H9 (cell line): ENCODE measurements around the gene KCNK16. TPM values are rescaled to one million over a fixed set of nuclear protein-coding genes. Genes with fewer than 3 reads are reported as not detected.

Experiments
- DNase-seq: peaks from one replicate; pipeline ENCODE4 v3.0.0-alpha.2; 2017
- H2AFZ ChIP-seq: one replicate; pipeline ENCODE4 v1.6.1; 2013; ENCODE audit warnings: mild to moderate bottlenecking, low read length, control low read depth, moderate library complexity
- H2AK5ac ChIP-seq: 2 replicates; pipeline ENCODE4 v1.6.1; 2013; ENCODE audit warnings: low read length, control low read depth, mixed read lengths; ENCODE audit not compliant: insufficient read length
- H2BK120ac ChIP-seq: one replicate; pipeline ENCODE4 v1.6.1; 2013; ENCODE audit warnings: low read depth, mild to moderate bottlenecking, low read length, control low read depth, inconsistent platforms; ENCODE audit not compliant: poor library complexity, severe bottlenecking
- H2BK12ac ChIP-seq: 2 replicates; pipeline ENCODE4 v1.6.1; 2013; ENCODE audit warnings: low read length, control low read depth, mixed read lengths, low read depth; ENCODE audit not compliant: insufficient read length
- H2BK15ac ChIP-seq: 2 replicates; pipeline ENCODE4 v1.6.1; 2013; ENCODE audit warnings: low read depth, low read length, control low read depth
- H2BK20ac ChIP-seq: one replicate; pipeline ENCODE4 v1.6.1; 2013; ENCODE audit warnings: low read depth, mild to moderate bottlenecking, low read length, control low read depth, inconsistent platforms; ENCODE audit not compliant: poor library complexity, severe bottlenecking
- H2BK5ac ChIP-seq: 2 replicates; pipeline ENCODE4 v1.6.1; 2013; ENCODE audit warnings: low read length, control low read depth, mixed read lengths; ENCODE audit not compliant: insufficient read length
- H3K14ac ChIP-seq: 2 replicates; pipeline ENCODE4 v1.6.1; 2013; ENCODE audit warnings: low read length, control low read depth; ENCODE audit not compliant: insufficient read depth
- H3K18ac ChIP-seq: 2 replicates; pipeline ENCODE4 v1.6.1; 2013; ENCODE audit warnings: low read depth, mild to moderate bottlenecking, mixed read lengths, low read length, control low read depth; ENCODE audit not compliant: insufficient read length
- H3K23ac ChIP-seq: 2 replicates; pipeline ENCODE4 v1.6.1; 2013; ENCODE audit warnings: low read length, control low read depth, mixed read lengths, low read depth; ENCODE audit not compliant: insufficient read length
- H3K23me2 ChIP-seq: 2 replicates; pipeline ENCODE4 v1.6.1; 2013; ENCODE audit warnings: low read depth, mild to moderate bottlenecking, mixed read lengths, low read length, control low read depth; ENCODE audit not compliant: insufficient read length, poor library complexity, severe bottlenecking
- H3K27ac ChIP-seq: 2 replicates; pipeline ENCODE4 v1.5.1; 2013; ENCODE audit warnings: low read length, control low read depth, mixed read lengths, low read depth; ENCODE audit not compliant: insufficient read length
- H3K27me3 ChIP-seq: 2 replicates; pipeline ENCODE4 v1.6.1; 2013; ENCODE audit warnings: low read length, control low read depth, inconsistent platforms; ENCODE audit not compliant: insufficient read depth
- H3K4ac ChIP-seq: 2 replicates; pipeline ENCODE4 v1.6.1; 2013; ENCODE audit warnings: low read depth, mild to moderate bottlenecking, control low read depth, inconsistent platforms, low read length, moderate library complexity
- H3K4me1 ChIP-seq: 2 replicates; pipeline ENCODE4 v1.6.1; 2013; ENCODE audit warnings: low read length, control low read depth, inconsistent platforms; ENCODE audit not compliant: insufficient read depth
- H3K4me2 ChIP-seq: 2 replicates; pipeline ENCODE4 v1.6.1; 2013; ENCODE audit warnings: low read length, control low read depth, mixed read lengths; ENCODE audit not compliant: insufficient read length, insufficient read depth
- H3K56ac ChIP-seq: 2 replicates; pipeline ENCODE4 v1.6.1; 2013; ENCODE audit warnings: low read depth, mild to moderate bottlenecking, mixed read lengths, low read length, control low read depth; ENCODE audit not compliant: insufficient read length
- H3K79me1 ChIP-seq: 2 replicates; pipeline ENCODE4 v1.6.1; 2013; ENCODE audit warnings: low read depth, mild to moderate bottlenecking, moderate library complexity, low read length, control low read depth, inconsistent platforms; ENCODE audit not compliant: insufficient read depth, poor library complexity, severe bottlenecking
- H3K79me2 ChIP-seq: 2 replicates; pipeline ENCODE4 v1.6.1; 2013; ENCODE audit warnings: low read length, control low read depth, inconsistent platforms; ENCODE audit not compliant: insufficient read depth
- H3K9ac ChIP-seq: 2 replicates; pipeline ENCODE4 v1.6.1; 2013; ENCODE audit warnings: low read length, control low read depth, mixed read lengths; ENCODE audit not compliant: insufficient read length; ENCODE audit errors: extremely low read depth
- H3K9me3 ChIP-seq: one replicate; pipeline ENCODE4 v1.6.1; 2013; ENCODE audit warnings: low read depth, low read length, inconsistent platforms; ENCODE audit not compliant: control insufficient read depth
- H3T11ph ChIP-seq: one replicate; pipeline ENCODE4 v1.6.1; 2013; ENCODE audit warnings: mild to moderate bottlenecking, low read length, control low read depth, inconsistent platforms
- H4K20me1 ChIP-seq: one replicate; pipeline ENCODE4 v1.6.1; 2013; ENCODE audit not compliant: control insufficient read depth, insufficient read length, insufficient read depth
- H4K5ac ChIP-seq: 2 replicates; pipeline ENCODE4 v1.6.1; 2013; ENCODE audit warnings: low read depth, mild to moderate bottlenecking, mixed read lengths, low read length, control low read depth; ENCODE audit not compliant: insufficient read length
- H4K8ac ChIP-seq: replicated peaks from 2 replicates; pipeline ENCODE4 v1.6.1; 2013; ENCODE audit warnings: low read length, control low read depth, mixed read lengths, low read depth; ENCODE audit not compliant: insufficient read length
- H4K91ac ChIP-seq: 2 replicates; pipeline ENCODE4 v1.6.1; 2013; ENCODE audit warnings: low read depth, mild to moderate bottlenecking, moderate library complexity, mixed read lengths, low read length, control low read depth; ENCODE audit not compliant: insufficient read length
- H3K27ac Mint-ChIP-seq, 3 experiments: 2 replicates in 2 of 3; 3 replicates in 1 of 3; pipeline ENCODE4 v1.8.0; 2020 to 2021; ENCODE audit warnings: mixed read lengths in 3 of 3, mild to moderate bottlenecking in 1 of 3, moderate library complexity in 1 of 3
- H3K27me3 Mint-ChIP-seq: 2 replicates; pipeline ENCODE4 v1.8.0; 2021; ENCODE audit warnings: low read depth, mild to moderate bottlenecking, moderate library complexity, mixed read lengths
- H3K36me3 Mint-ChIP-seq, 3 experiments: 2 replicates in 2 of 3; 3 replicates in 1 of 3; pipeline ENCODE4 v1.8.0; 2020 to 2021; ENCODE audit warnings: low read depth in 3 of 3, mixed read lengths in 3 of 3; ENCODE audit not compliant: insufficient read depth in 1 of 3
- H3K4me1 Mint-ChIP-seq, 2 experiments: 2 replicates each; pipeline ENCODE4 v1.8.0; 2020; ENCODE audit warnings: mixed read lengths in 2 of 2
- H3K4me3 Mint-ChIP-seq, 2 experiments: 2 replicates in 1 of 2; 3 replicates in 1 of 2; pipeline ENCODE4 v1.8.0; 2020 to 2021; ENCODE audit warnings: mild to moderate bottlenecking in 2 of 2, mixed read lengths in 2 of 2, moderate library complexity in 1 of 2
- H3K9me3 Mint-ChIP-seq, 2 experiments: 2 replicates in 1 of 2; 3 replicates in 1 of 2; pipeline ENCODE4 v1.8.0; 2020; ENCODE audit warnings: mild to moderate bottlenecking in 2 of 2, mixed read lengths in 2 of 2, moderate library complexity in 1 of 2
- CTCF ChIP-seq: fragments of 200-600 bp; sonication (generic); conservative IDR thresholded peaks from 3 replicates; pipeline ENCODE4 v1.8.0; 2021; ENCODE audit warnings: antibody characterized with exemption, mild to moderate bottlenecking
- WGBS: extraction: QIAGEN DNeasy Blood & Tissue Kit; methylation state at CpG from one replicate; pipeline ENCODE4 v1.1.7; 2013; ENCODE audit warnings: missing lambda C conversion rate, low lambda C conversion rate, mixed read lengths; ENCODE audit not compliant: insufficient read length; ENCODE audit errors: extremely low coverage; 5-methylcytosine and 5-hydroxymethylcytosine counted together
- total RNA-seq: library from RNA; stranded (reverse); gene quantifications from 2 replicates; pipeline ENCODE4 v1.2.1, GENCODE V29; 2021

Gene KCNK16
- total RNA-seq, 1 experiment from 2014 or later: not detected

- no peak for TF ChIP-seq CTCF
- Histone ChIP-seq H4K91ac (no peak overlapping the region), H3K14ac (no peak overlapping the region), H2BK5ac (no peak overlapping the region), H2BK20ac (no peak overlapping the region), H3K23me2 (no peaks in the 10 kb centered on the region), H3K27me3 (no peaks in the 10 kb centered on the region; the same call in 1 of the 2 replicates), H3K79me1 (no peaks in the 10 kb centered on the region), H3K56ac (no peak overlapping the region), H4K5ac (no peak overlapping the region), H2AK5ac (no peak overlapping the region), H2BK120ac (no peak overlapping the region), H3K4me1 (peaks cover 10% of the 10 kb centered on the region), H3K27ac (no peak overlapping the region), H3K4ac (no peak overlapping the region), H2AFZ (no peak overlapping the region), H3K9me3 (no peaks in the 10 kb centered on the region), H3K9ac (no peak overlapping the region), H4K20me1 (no peaks in the 10 kb centered on the region), H2BK12ac (no peak overlapping the region), H3K4me2 (no peak overlapping the region), H3K79me2 (no peaks in the 10 kb centered on the region), H3T11ph (no peak overlapping the region), H4K8ac (no peak overlapping the region), H3K23ac (no peak overlapping the region), H2BK15ac (no peak overlapping the region), H3K18ac (no peak overlapping the region)
- H3K4me1 Mint-ChIP-seq: peaks cover 65 to 67% of the 10 kb centered on the region in 2 experiments
- H3K4me3 Mint-ChIP-seq: no peak overlapping the region
- no peak overlapping the region for H3K27ac Mint-ChIP-seq
- no CpG with 5 or more reads among the region's 6 CpGs for WGBS
- peaks cover 13% of the 10 kb centered on the region for H3K27me3 Mint-ChIP-seq
- no peak for DNase-seq
- no peaks in the 10 kb centered on the region; a peak in 1 of 5 replicates for H3K9me3 Mint-ChIP-seq
- H3K36me3 Mint-ChIP-seq: no peaks in the 10 kb centered on the region; a peak in 1 of 7 replicates
These were observed 29.9 kb downstream of the KCNK16 start for GRCh38 chr6:39292637-39293036.
